GM12878 (cell line): ENCODE data around the gene PCDHGC5. TPM values are rescaled to one million over a fixed set of nuclear protein-coding genes. Genes with fewer than 3 reads are reported as not detected.
A peak's percentile ranks its signal among the peaks of the same experiment; 100 is the strongest.

Source experiments
- ATAC-seq: fragments of 200-7000 bp; cut with Tn5 transposase; 3 replicates; pipeline ENCODE4 v1.9.1; 2020; ENCODE audit warnings: mild to moderate bottlenecking, moderate library complexity
- BruUV-seq: library from RNA; stranded (reverse); fragments of 400-500 nt; replicated peaks from 2 replicates; lab custom pipeline; 2021; lab: Mats Ljungman, UMichigan
- CTCF ChIA-PET: fragments of 300-600 bp; sonication (Branson Sonifier 250); formaldehyde crosslinking; extraction: SDS; loops from one replicate; lab custom pipeline; 2021; ENCODE audit warnings: inconsistent platforms; lab: Yijun Ruan, JAX
- POLR2A ChIA-PET: fragments of 350-600 bp; formaldehyde crosslinking; extraction: SDS; loops from one replicate; lab custom pipeline; 2021; ENCODE audit warnings: inconsistent platforms; lab: Charles Lee
- RAD21 ChIA-PET: fragments of 300-600 bp; sonication (Branson Sonifier 250); formaldehyde crosslinking; loops from one replicate; lab custom pipeline; 2023; ENCODE audit warnings: antibody characterized with exemption; ENCODE audit not compliant: unreplicated experiment; lab: Charles Lee
- SMC1A ChIA-PET: fragments of 300-600 bp; sonication (Branson Sonifier 250); formaldehyde crosslinking; loops from one replicate; lab custom pipeline; 2023; ENCODE audit not compliant: unreplicated experiment, uncharacterized antibody; lab: Charles Lee
- DNase-seq: peaks from one replicate; pipeline ENCODE4 v3.0.0-alpha.2; 2011; ENCODE audit warnings: low read depth, low spot score
- FAIRE-seq: peaks from 3 replicates; lab custom pipeline; 2011; peaks lifted over from hg19 to GRCh38; lab: Jason Lieb, UNC
- H2AFZ ChIP-seq: 2 replicates; pipeline ENCODE4 v1.6.0; 2011; ENCODE audit warnings: low read depth, low read length, control low read depth; ENCODE audit not compliant: control insufficient read depth
- H3K27ac ChIP-seq: 2 replicates; pipeline ENCODE4 v1.5.1; 2011; ENCODE audit warnings: control low read depth; ENCODE audit not compliant: control insufficient read depth, insufficient read depth
- H3K27me3 ChIP-seq, 2 experiments: replicated peaks in 1 of 2; 2 replicates each; pipeline versions ENCODE4 v1.6.0 to v1.6.1; 2011; ENCODE audit warnings: low read length in 1 of 2; ENCODE audit not compliant: control insufficient read depth in 2 of 2, insufficient read depth in 2 of 2
- H3K36me3 ChIP-seq, 2 experiments: 2 replicates each; pipeline ENCODE4 v1.5.1; 2011; ENCODE audit warnings: low read length in 1 of 2; ENCODE audit not compliant: control insufficient read depth in 2 of 2, insufficient read depth in 2 of 2
- H3K4me1 ChIP-seq: 2 replicates; pipeline ENCODE4 v1.6.1; 2011; ENCODE audit warnings: mild to moderate bottlenecking, low read length, moderate library complexity, mixed read lengths; ENCODE audit not compliant: control insufficient read depth, insufficient read depth
- H3K4me2 ChIP-seq: 2 replicates; pipeline ENCODE4 v1.6.0; 2011; ENCODE audit warnings: control low read depth; ENCODE audit not compliant: control insufficient read depth, insufficient read depth
- H3K4me3 ChIP-seq: fragments of 200-600 bp; sonication (generic); 2 replicates; pipeline ENCODE4 v1.5.1; 2016
- H3K79me2 ChIP-seq: 2 replicates; pipeline ENCODE4 v1.6.0; 2011; ENCODE audit warnings: low read length; ENCODE audit not compliant: control insufficient read depth, insufficient read depth
- H3K9ac ChIP-seq: 2 replicates; pipeline ENCODE4 v1.8.0; 2011; ENCODE audit warnings: low read length, control low read depth, mixed read lengths; ENCODE audit not compliant: control insufficient read depth, insufficient read depth
- H3K9me3 ChIP-seq: replicated peaks from 3 replicates; pipeline ENCODE4 v1.5.1; 2011; ENCODE audit warnings: mild to moderate bottlenecking, low read length; ENCODE audit not compliant: control insufficient read depth, insufficient read depth
- H4K20me1 ChIP-seq: 2 replicates; pipeline ENCODE4 v1.6.0; 2011; ENCODE audit not compliant: control insufficient read depth, insufficient read depth
- ASH2L ChIP-seq: fragments of 300-600, 200-600 bp; sonication (generic); IDR thresholded peaks from 2 replicates; pipeline ENCODE4 v1.6.1; 2017; ENCODE audit warnings: low read depth, mild to moderate bottlenecking, borderline replicate concordance
- E2F4 ChIP-seq: IDR thresholded peaks from 2 replicates; pipeline ENCODE4 v1.6.1; 2012; ENCODE audit warnings: low read depth, low read length, improper control_type of control experiment
- EP300 ChIP-seq, 2 experiments: fragments of 150-350 bp in 1 of 2; IDR thresholded peaks; 2 replicates each; pipeline ENCODE4 v1.6.1; 2011 to 2012; ENCODE audit warnings: low read depth in 2 of 2, low read length in 2 of 2, borderline replicate concordance in 1 of 2, improper control_type of control experiment in 1 of 2, inconsistent platforms in 1 of 2; ENCODE audit not compliant: control insufficient read depth in 1 of 2
- MAX ChIP-seq: IDR thresholded peaks from 2 replicates; pipeline ENCODE4 v1.6.1; 2012; ENCODE audit warnings: low read depth, low read length, improper control_type of control experiment
- NBN ChIP-seq: fragments of 450-650 bp; IDR thresholded peaks from 2 replicates; pipeline ENCODE4 v1.6.1; 2016
- RAD51 ChIP-seq: fragments of 450-650 bp; IDR thresholded peaks from 2 replicates; pipeline ENCODE4 v1.6.1; 2016; ENCODE audit warnings: moderate library complexity, mild to moderate bottlenecking, inconsistent platforms
- SMAD1 ChIP-seq: fragments of 450-650 bp; IDR thresholded peaks from 2 replicates; pipeline ENCODE4 v1.6.1; 2018; ENCODE audit warnings: mild to moderate bottlenecking, low read depth; ENCODE audit not compliant: partially characterized antibody
- SMARCA5 ChIP-seq: fragments of 450-650 bp; IDR thresholded peaks from 2 replicates; pipeline ENCODE4 v1.6.1; 2017; ENCODE audit warnings: mild to moderate bottlenecking
- SRF ChIP-seq, 2 experiments: IDR thresholded peaks; 2 replicates each; pipeline ENCODE4 v1.6.1; 2011; ENCODE audit warnings: low read depth in 2 of 2, low read length in 2 of 2, mild to moderate bottlenecking in 1 of 2, moderate library complexity in 1 of 2
- TAF1 ChIP-seq: IDR thresholded peaks from 2 replicates; pipeline ENCODE4 v1.6.1; 2011; ENCODE audit warnings: mild to moderate bottlenecking, low read depth, low read length, borderline replicate concordance
- YBX1 ChIP-seq: fragments of 450-650 bp; IDR thresholded peaks from 2 replicates; pipeline ENCODE4 v1.6.1; 2016; ENCODE audit warnings: antibody characterized with exemption
- YY1 ChIP-seq: IDR thresholded peaks from 2 replicates; pipeline ENCODE4 v1.6.1; 2011; ENCODE audit warnings: low read depth, mild to moderate bottlenecking, low read length
- ZNF207 ChIP-seq: fragments of 450-650 bp; IDR thresholded peaks from 2 replicates; pipeline ENCODE4 v1.6.1; 2014; ENCODE audit warnings: antibody characterized with exemption, mild to moderate bottlenecking, borderline replicate concordance
- ZNF384 ChIP-seq: IDR thresholded peaks from 2 replicates; pipeline ENCODE4 v1.6.1; 2012; ENCODE audit warnings: low read depth, mild to moderate bottlenecking, low read length, improper control_type of control experiment, borderline replicate concordance
- ZNF687 ChIP-seq: fragments of 450-650 bp; IDR thresholded peaks from 2 replicates; pipeline ENCODE4 v1.6.1; 2017; ENCODE audit warnings: mild to moderate bottlenecking, moderate library complexity
- WGBS: methylation state at CpG from one replicate; pipeline ENCODE4 v1.1.6; 2016; ENCODE audit warnings: low lambda C conversion rate; ENCODE audit not compliant: insufficient replicate concordance, insufficient coverage; ENCODE audit errors: missing lambda C conversion rate; 5-methylcytosine and 5-hydroxymethylcytosine counted together
- in situ Hi-C: fragments of 300-500 bp; cut with MboI; formaldehyde crosslinking; loops from 9 replicates; pipeline ENCODE4 v1.14.3; 2018; ENCODE audit warnings: mixed read lengths
- intact Hi-C: fragments of 100-400 bp; cut with micrococcal nuclease; formaldehyde crosslinking; loops from one replicate; pipeline ENCODE4 v1.14.2; 2022; ENCODE audit not compliant: unreplicated experiment
- polyA plus RNA-seq, 11 experiments: library from polyadenylated mRNA; depleted of rRNA in 4 of 11; unstranded in 6 of 11; stranded (reverse) in 5 of 11; fragments of >200 nt; fragmentation: Nextera tagmentation in 4 of 11; fragmentation: Illumina TruSeq in 1 of 11; extraction: Ambion mirVana in 4 of 11; extraction: Trizol in 1 of 11; gene quantifications; 1 replicate in 1 of 11; 2 replicates in 10 of 11; pipeline versions ENCODE4 v1.2.1 to v1.2.3, GENCODE V29; 2011 to 2016; ENCODE audit warnings: inconsistent platforms in 2 of 11, missing spikeins in 2 of 11, low read depth in 1 of 11
- total RNA-seq, 4 experiments: library from RNA; depleted of rRNA in 3 of 4; stranded (reverse); fragments of >200 nt in 3 of 4; fragmentation: Illumina TruSeq in 1 of 4; extraction: Trizol in 1 of 4; gene quantifications; 2 replicates each; pipeline versions ENCODE4 v1.2.1 to v1.2.3, GENCODE V29; 2013 to 2021

PCDHGC5 gene
- total and polyA plus RNA-seq, 10 of the 15 experiments (the other 5 are each of a cell fraction or from before 2014, with no cell fraction given) = 0.05 to 0.87 (median 0.18) TPM; not detected in 2

- no peak for TF ChIP-seq SMAD1
- no peak for TF ChIP-seq MAX
- TF ChIP-seq RAD51 = no peak
- no peak for TF ChIP-seq ASH2L
- no peak for TF ChIP-seq YBX1
- TF ChIP-seq TAF1 = no peak
- TF ChIP-seq SRF (IDR thresholded peaks at IDR 0.05; ENCODE audit: low read depth in 2 of 2, low read length in 2 of 2) = no peak
- no peak for TF ChIP-seq ZNF207
- no peak for TF ChIP-seq EP300 (IDR thresholded peaks at IDR 0.05; ENCODE audit: borderline replicate concordance in 1 of 2, control insufficient read depth in 1 of 2, low read depth in 2 of 2, low read length in 2 of 2)
- TF ChIP-seq SMARCA5 = no peak
- TF ChIP-seq E2F4 = no peak
- no peak for TF ChIP-seq ZNF687
- no peak for TF ChIP-seq NBN
- TF ChIP-seq YY1 = no peak
- TF ChIP-seq ZNF384 = no peak
- RAD21 ChIA-PET = interaction anchor here (0.9 to 4.9 kb wide), 10 partner anchors 12 to 87 kb away, joined by 3 to 109 read pairs (median 18); partner anchors contain the start of genes PCDHGA10, PCDHGA11, PCDHGB7 and PCDHGC5
- 72% methylated on average over 24 of the region's 24 CpGs for WGBS
- intact Hi-C loops (no loop called here), in situ Hi-C loops (loop anchor here (5.0 kb wide), 1 partner anchor 50 kb away; no protein-coding TSS in a partner anchor)
- H3K27ac ChIP-seq = no peak overlapping the region
- SMC1A ChIA-PET = interaction anchor here (1.0 to 6.6 kb wide), 7 partner anchors 12 to 87 kb away, joined by 3 to 117 read pairs (median 27); partner anchors contain the start of gene PCDHGC5
- no peaks in the 10 kb centered on the region for H4K20me1 ChIP-seq
- no peak overlapping the region for H2AFZ ChIP-seq
- CTCF ChIA-PET = interaction anchor here (0.9 to 8.5 kb wide), 13 partner anchors 12 to 157 kb away, joined by 4 to 213 read pairs (median 18); partner anchors contain the start of genes PCDHGA11, PCDHGA12, PCDHGB6 and PCDHGB7
- H3K4me1 ChIP-seq = peaks cover 19% of the 10 kb centered on the region
- POLR2A ChIA-PET = interaction anchor here (1.4 kb wide), 1 partner anchor 34 kb away, joined by 3 read pairs; no protein-coding TSS in a partner anchor
- H3K4me2 ChIP-seq = peak overlapping the region; percentile 80
- H3K9me3 ChIP-seq = no peaks in the 10 kb centered on the region
- DNase-seq = no peak
- H3K27me3 ChIP-seq = no peaks in the 10 kb centered on the region; a peak in 1 of 4 replicates
- peak; percentile 24 for ATAC-seq
- H3K36me3 ChIP-seq = no peaks in the 10 kb centered on the region
- FAIRE-seq = no peak
- peak overlapping the region; percentile 77 for H3K4me3 ChIP-seq
- no peak overlapping the region for H3K9ac ChIP-seq
- BruUV-seq = no TSS peak
- no peaks in the 10 kb centered on the region for H3K79me2 ChIP-seq
These were observed 11.8 kb upstream of the PCDHGC5 start for GRCh38 chr5:141477044-141477575.
